ENCODE results near the gene SKAP2.

Gene SKAP2

GRCh38 chr7:26637610-26638009 lies 226.8 kb downstream of the SKAP2 start:
- DNase-seq (ENCODE audit: low read depth in 2 of 2): no peak

DNA sequence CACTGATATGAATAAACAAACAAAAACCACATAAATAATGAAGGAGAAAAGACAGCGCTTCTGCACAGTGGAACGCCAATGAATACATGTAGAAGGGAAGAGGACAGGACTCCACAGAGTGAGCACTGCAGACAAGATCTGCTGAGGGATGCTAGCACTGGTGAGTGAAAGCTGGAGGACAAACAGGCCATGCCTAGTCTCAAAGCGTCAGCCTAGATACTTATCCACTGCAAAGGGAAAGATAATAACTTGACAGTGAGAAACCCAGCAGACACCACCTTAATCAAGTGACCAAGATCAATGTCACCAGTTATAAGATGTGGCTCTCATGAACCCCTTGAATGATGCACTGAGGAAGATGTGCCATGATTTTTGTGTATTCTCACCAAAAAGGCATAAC lies 227.6 kb downstream of the SKAP2 start:
- no peak for DNase-seq (ENCODE audit: low read depth in 2 of 2)

DNA sequence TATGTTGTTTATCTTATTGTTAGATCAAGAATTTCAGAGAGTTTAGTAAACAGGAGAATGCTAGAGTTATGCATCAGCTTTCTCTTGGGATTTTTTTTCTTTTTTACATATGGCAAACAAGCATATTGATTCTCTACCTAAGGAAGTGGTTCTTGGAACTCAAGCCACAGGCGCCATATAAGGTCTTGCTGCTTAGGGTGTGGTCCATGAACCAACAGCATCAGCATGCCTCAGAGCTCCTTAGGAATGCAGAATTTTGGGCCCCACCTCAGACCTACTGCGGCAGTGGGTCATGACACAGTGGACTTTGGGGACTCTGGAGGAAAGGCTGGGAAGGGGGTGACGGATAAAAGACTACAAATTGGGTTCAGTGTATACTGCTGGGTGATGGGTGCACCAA lies 230.8 kb downstream of the SKAP2 start:
- DNase-seq (ENCODE audit: low read depth in 2 of 2): no peak

- no peak for DNase-seq (ENCODE audit: low read depth in 2 of 2)
These were observed 232.8 kb downstream of the SKAP2 start for GRCh38 chr7:26631601-26632000.

- no peak for DNase-seq (ENCODE audit: low read depth in 2 of 2)
These were observed 233.3 kb downstream of the SKAP2 start for GRCh38 chr7:26630941-26631580.

GRCh38 chr7:26630361-26630760 lies 234.0 kb downstream of the SKAP2 start:
- no peak for DNase-seq (ENCODE audit: low read depth in 2 of 2)

- no peak for DNase-seq (ENCODE audit: low read depth in 2 of 2)
These were observed 234.7 kb downstream of the SKAP2 start for GRCh38 chr7:26629696-26630095.

DNA sequence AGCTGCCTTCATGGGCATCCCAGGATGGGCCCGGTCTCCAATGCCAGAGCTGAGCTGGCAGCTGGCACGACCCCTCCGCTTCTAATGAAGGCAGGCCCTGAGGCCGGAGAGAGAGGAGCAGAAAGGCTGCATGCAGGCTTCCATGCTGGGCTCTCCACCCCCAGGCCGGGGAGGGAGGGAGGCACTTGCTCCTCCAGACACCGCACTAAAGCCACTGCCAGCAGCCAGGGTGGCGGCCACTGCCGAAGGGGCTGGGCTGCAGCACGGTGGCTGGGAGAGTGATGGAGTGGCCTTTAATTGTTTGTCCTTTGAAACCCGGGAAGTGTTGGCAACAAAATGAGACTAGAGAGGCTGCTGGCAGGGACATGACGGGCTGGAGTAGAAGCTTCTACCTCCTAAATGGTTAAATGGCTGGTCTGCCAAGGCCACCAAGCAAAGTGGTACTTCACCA lies 236.5 kb downstream of the SKAP2 start:
- DNase-seq (ENCODE audit: low read depth in 2 of 2): no peak

DNA sequence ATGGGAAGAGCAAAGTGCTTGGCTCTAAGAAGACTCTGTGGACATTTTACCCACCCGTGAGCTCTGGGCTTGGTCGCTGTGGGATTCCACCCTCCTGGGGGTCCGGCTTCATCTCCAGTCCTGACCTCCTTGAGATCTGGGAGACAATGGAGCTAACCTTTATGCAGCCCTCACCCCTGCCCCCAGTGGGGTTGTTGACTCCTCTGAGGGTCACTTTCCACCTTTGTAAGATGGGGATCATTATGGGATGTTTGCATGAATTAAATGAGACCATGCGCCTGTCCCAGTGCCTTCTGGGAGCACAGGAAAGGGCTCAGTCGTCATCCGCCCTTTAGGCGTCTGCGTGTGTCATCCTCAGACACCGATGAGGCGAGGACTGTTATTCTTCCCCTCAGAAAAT lies 237.2 kb downstream of the SKAP2 start:
- DNase-seq (ENCODE audit: low read depth in 2 of 2): no peak

GRCh38 chr7:26626687-26627086 lies 237.7 kb downstream of the SKAP2 start:
- no peak for DNase-seq (ENCODE audit: low read depth in 2 of 2)

DNA sequence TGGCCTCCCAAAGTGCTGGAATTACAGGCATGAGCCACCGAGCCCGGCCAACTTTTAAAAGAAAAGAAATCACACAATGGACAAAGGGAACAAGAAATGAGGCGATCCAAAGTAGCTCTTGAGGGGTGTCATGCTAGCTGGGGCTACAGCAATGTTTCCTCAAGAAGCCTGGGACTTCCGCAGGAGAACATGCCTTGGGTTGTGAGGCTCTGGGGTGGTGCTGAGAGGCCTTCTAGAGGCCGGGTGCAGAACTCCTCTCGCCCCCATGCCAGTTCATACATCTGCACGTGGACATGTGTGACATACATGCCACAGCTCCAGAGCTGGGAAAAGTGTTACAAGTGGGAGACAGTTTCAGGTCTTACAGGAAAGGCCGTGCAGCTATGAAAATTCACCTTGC lies 238.2 kb downstream of the SKAP2 start:
- no peak for DNase-seq (ENCODE audit: low read depth in 2 of 2)

DNA sequence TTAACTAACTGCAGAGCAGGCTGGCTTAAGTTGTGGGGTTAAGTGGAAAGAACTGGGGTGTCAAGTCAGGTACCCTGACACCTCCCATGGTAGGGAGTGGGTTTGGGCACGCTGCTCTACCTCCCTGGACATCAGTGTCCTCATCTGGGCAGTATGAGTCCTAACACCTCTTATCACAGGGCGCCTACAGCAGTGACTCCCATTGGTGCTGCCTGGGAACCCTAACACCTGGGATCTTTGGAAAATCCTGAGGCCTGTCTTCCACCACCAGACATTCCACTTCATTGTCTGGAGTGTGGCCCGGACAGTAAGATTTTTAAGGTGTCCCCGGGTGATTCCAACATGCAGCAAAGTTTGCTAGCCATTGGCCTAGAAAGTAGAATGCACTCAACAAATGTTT lies 239.1 kb downstream of the SKAP2 start:
- no peak for DNase-seq (ENCODE audit: low read depth in 2 of 2)

GRCh38 chr7:26624839-26625238 lies 239.6 kb downstream of the SKAP2 start:
- DNase-seq (ENCODE audit: low read depth in 2 of 2): no peak

DNA sequence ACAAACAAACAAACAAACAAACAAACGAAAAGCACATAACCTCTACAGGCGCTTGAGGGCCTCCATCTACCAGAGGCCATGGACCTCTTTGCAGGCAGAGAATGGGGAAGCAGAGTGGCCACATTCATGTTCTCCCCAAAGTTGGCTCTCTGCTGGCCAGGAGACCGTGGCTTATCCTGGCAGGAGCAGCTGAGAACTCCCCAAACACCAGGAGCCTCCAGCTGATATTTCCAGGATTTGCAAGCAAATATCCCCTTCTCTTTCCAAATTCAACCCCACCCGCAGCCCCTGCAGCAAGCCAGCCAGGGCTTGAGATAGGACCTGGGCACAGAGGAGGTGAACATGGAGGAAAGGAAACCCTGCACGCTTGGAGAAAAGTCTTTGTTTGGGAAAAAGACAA lies 240.0 kb downstream of the SKAP2 start:
- no peak for DNase-seq (ENCODE audit: low read depth in 2 of 2)

GRCh38 chr7:26620352-26620751 lies 244.0 kb downstream of the SKAP2 start:
- no peak for DNase-seq (ENCODE audit: low read depth in 2 of 2)

GRCh38 chr7:26619348-26619984 lies 244.9 kb downstream of the SKAP2 start:
- DNase-seq (ENCODE audit: low read depth in 2 of 2): no peak

GRCh38 chr7:26618898-26619297 lies 245.5 kb downstream of the SKAP2 start:
- DNase-seq (ENCODE audit: low read depth in 2 of 2): no peak

DNA sequence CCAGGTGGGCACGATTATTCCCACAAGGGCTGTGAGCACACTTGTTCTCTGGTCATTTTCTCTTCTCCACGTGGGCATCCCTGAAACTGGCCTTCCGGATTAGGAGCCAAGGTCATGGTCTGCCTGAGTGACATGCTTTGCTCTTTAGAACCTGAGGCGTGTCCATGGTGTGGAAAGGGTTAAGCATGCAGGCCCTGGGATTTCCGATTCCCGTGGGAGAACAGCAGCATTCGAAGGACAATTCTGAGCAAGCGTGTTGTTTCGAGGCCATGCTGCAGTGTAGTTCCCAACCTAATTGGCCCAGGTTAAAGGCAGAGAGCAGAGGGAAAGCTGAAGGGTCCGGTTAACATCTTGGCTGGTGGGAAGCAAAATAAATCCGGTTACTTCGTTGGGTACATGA lies 245.9 kb downstream of the SKAP2 start:
- no peak for DNase-seq (ENCODE audit: low read depth in 2 of 2)
